Endothelial cell of umbilical vein (primary cell): ENCODE measurements around the gene DOLPP1.

Experiments used
- EZH2 ChIP-seq: IDR thresholded peaks from 2 replicates; pipeline ENCODE4 v1.6.1; 2012; ENCODE audit warnings: borderline replicate concordance, low read depth, mild to moderate bottlenecking, moderate library complexity, low read length, inconsistent platforms; ENCODE audit not compliant: severe bottlenecking
- FOS ChIP-seq: IDR thresholded peaks from 2 replicates; pipeline ENCODE4 v1.6.1; 2011; ENCODE audit warnings: mild to moderate bottlenecking, low read length, moderate library complexity, borderline replicate concordance; ENCODE audit not compliant: insufficient read depth
- GATA2 ChIP-seq: IDR thresholded peaks from 2 replicates; pipeline ENCODE4 v1.7.0; 2011; ENCODE audit warnings: low read depth, mild to moderate bottlenecking, moderate library complexity, mixed read lengths, low read length; ENCODE audit not compliant: insufficient read length, insufficient read depth
- JUN ChIP-seq: IDR thresholded peaks from 2 replicates; pipeline ENCODE4 v1.6.1; 2011; ENCODE audit warnings: borderline replicate concordance, low read depth; ENCODE audit not compliant: insufficient read length, insufficient read depth
- MAX ChIP-seq: IDR thresholded peaks from 2 replicates; pipeline ENCODE4 v1.6.1; 2011; ENCODE audit not compliant: insufficient read depth, insufficient read length
- MYC ChIP-seq: IDR thresholded peaks from one replicate; pipeline ENCODE4 v1.6.1; 2011; ENCODE audit warnings: mild to moderate bottlenecking, low read depth, low read length
- POLR2A ChIP-seq: IDR thresholded peaks from 2 replicates; pipeline ENCODE4 v1.6.1; 2012; ENCODE audit warnings: low read depth, mild to moderate bottlenecking, control low read depth, low read length
- POLR2AphosphoS5 ChIP-seq: IDR thresholded peaks from 2 replicates; pipeline ENCODE4 v1.6.1; 2012; ENCODE audit warnings: low read depth, mild to moderate bottlenecking, control low read depth, low read length, moderate library complexity; ENCODE audit not compliant: insufficient read depth
- TF ChIP-seq, protein P1 (sequence below), 2 donors: IDR thresholded peaks; 1 replicate in 1 of 2; 2 replicates in 1 of 2; pipeline ENCODE4 v1.5.1; 2011; ENCODE audit warnings: low read length in 2 of 2, mild to moderate bottlenecking in 2 of 2, moderate library complexity in 2 of 2, control low read depth in 1 of 2, inconsistent platforms in 1 of 2, low read depth in 1 of 2; ENCODE audit not compliant: insufficient read depth in 1 of 2; ENCODE audit errors: extremely low read depth in 1 of 2

GRCh38 chr9:129135476-129135875 is 54.6 kb downstream of the DOLPP1 start:
- TF ChIP-seq, protein P1, sequence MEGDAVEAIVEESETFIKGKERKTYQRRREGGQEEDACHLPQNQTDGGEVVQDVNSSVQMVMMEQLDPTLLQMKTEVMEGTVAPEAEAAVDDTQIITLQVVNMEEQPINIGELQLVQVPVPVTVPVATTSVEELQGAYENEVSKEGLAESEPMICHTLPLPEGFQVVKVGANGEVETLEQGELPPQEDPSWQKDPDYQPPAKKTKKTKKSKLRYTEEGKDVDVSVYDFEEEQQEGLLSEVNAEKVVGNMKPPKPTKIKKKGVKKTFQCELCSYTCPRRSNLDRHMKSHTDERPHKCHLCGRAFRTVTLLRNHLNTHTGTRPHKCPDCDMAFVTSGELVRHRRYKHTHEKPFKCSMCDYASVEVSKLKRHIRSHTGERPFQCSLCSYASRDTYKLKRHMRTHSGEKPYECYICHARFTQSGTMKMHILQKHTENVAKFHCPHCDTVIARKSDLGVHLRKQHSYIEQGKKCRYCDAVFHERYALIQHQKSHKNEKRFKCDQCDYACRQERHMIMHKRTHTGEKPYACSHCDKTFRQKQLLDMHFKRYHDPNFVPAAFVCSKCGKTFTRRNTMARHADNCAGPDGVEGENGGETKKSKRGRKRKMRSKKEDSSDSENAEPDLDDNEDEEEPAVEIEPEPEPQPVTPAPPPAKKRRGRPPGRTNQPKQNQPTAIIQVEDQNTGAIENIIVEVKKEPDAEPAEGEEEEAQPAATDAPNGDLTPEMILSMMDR (IDR thresholded peaks at IDR 0.05; ENCODE audit: extremely low read depth in 1 of 2, insufficient read depth in 1 of 2, low read depth in 1 of 2, low read length in 2 of 2): no peak
- TF ChIP-seq MYC: no peak
- TF ChIP-seq POLR2AphosphoS5: no peak
- TF ChIP-seq POLR2A: no peak
- no peak for TF ChIP-seq EZH2
- TF ChIP-seq JUN: no peak
- TF ChIP-seq MAX: no peak
- TF ChIP-seq GATA2: no peak
- TF ChIP-seq FOS: no peak
